ENCODE data around the gene APRT. TPM values are rescaled to one million over a fixed set of nuclear protein-coding genes. Genes with fewer than 3 reads are reported as not detected.

APRT gene
- total and polyA plus RNA-seq, 9 of the 15 experiments (the other 6 are each of a cell fraction or from before 2014, with no cell fraction given): 41.7 to 409 (median 146) TPM

GRCh38 chr16:88810912-88811768 is 588 bp downstream of the APRT start (continued):
- TF ChIP-seq MAX (CRISPR knock-in tag; IDR thresholded peaks at IDR 0.05) (no peak), MTA2 (IDR thresholded peaks at IDR 0.05; ENCODE audit: low read depth) (no peak), ZNF239 (CRISPR knock-in tag; IDR thresholded peaks at IDR 0.05) (no peak), CHD2 (IDR thresholded peaks at IDR 0.05; ENCODE audit: low read depth, low read length) (no peak), ETS2 (tag; IDR thresholded peaks at IDR 0.05; ENCODE audit: borderline replicate concordance, poor library complexity, severe bottlenecking) (no peak), TEAD1 (CRISPR knock-in tag; IDR thresholded peaks at IDR 0.05) (no peak), KDM2B (CRISPR knock-in tag; IDR thresholded peaks at IDR 0.05) (0 out of 2 replicates have a peak, but pooled peaks have one; percentile 8), IRF2 (CRISPR knock-in tag; IDR thresholded peaks at IDR 0.05) (no peak), CC2D1A (IDR thresholded peaks at IDR 0.05) (no peak), TEAD4 (IDR thresholded peaks at IDR 0.05; ENCODE audit: low read length) (no peak), TEAD4 (CRISPR knock-in tag; IDR thresholded peaks at IDR 0.05; ENCODE audit: borderline replicate concordance) (no peak), E2F5 (CRISPR knock-in tag; IDR thresholded peaks at IDR 0.05) (no peak), CBFB (CRISPR knock-in tag; IDR thresholded peaks at IDR 0.05) (peak; percentile 31; the same call in 1 of the 2 replicates), ZNF589 (CRISPR knock-in tag; IDR thresholded peaks at IDR 0.05; ENCODE audit: low read depth) (no peak), HDAC1 (IDR thresholded peaks at IDR 0.05) (peak in 1 of 2 experiments; percentile 94; a peak in 2 of 4 replicates), BRD4 (IDR thresholded peaks at IDR 0.05) (no peak; the same call in 1 of the 2 replicates), ELF2 (CRISPR knock-in tag; IDR thresholded peaks at IDR 0.05) (peak; percentile 95), NR2C2 (CRISPR knock-in tag; IDR thresholded peaks at IDR 0.05) (peak; percentile 60), NR2C2 (tag; IDR thresholded peaks at IDR 0.05) (peak; percentile 65), JUN (IDR thresholded peaks at IDR 0.05; ENCODE audit: borderline replicate concordance, low read depth, low read length) (no peak), JUN (CRISPR knock-in tag; IDR thresholded peaks at IDR 0.05; ENCODE audit: borderline replicate concordance) (0 out of 2 replicates have a peak, but pooled peaks have one; percentile 35), TOE1 (IDR thresholded peaks at IDR 0.05; ENCODE audit: borderline replicate concordance) (no peak), TOE1 (CRISPR knock-in tag; IDR thresholded peaks at IDR 0.05; ENCODE audit: borderline replicate concordance, low read depth) (no peak), MBD2 (IDR thresholded peaks at IDR 0.05; ENCODE audit: borderline replicate concordance, low read depth) (no peak), RBM14 (IDR thresholded peaks at IDR 0.05; ENCODE audit: borderline replicate concordance, insufficient read depth, low read depth, low read length) (peak; percentile 95; the same call in 1 of the 2 replicates)
